ENCODE measurements around the gene C1orf87. TPM values are rescaled to one million over a fixed set of nuclear protein-coding genes. Genes with fewer than 3 reads are reported as not detected.

The C1orf87 gene
- total and polyA plus RNA-seq, 4 donors = not detected

GRCh38 chr1:60101516-60101915 lies 27.9 kb upstream of the C1orf87 start:
- no peak overlapping the region for H3K4me3 ChIP-seq (ENCODE audit: low read depth in 1 of 3, low read length in 3 of 3)
- no peak for DNase-seq (ENCODE audit: low spot score)
- H3K36me3 ChIP-seq (ENCODE audit: control insufficient read depth in 4 of 4, insufficient read depth in 3 of 4, low read depth in 1 of 4, low read length in 3 of 4) = no peaks in the 10 kb centered on the region
- no peak overlapping the region for H3K27ac ChIP-seq (ENCODE audit: low read depth in 1 of 2, low read length in 2 of 2)
- H3K9ac ChIP-seq (ENCODE audit: low read depth in 1 of 2, low read length in 2 of 2) = no peak overlapping the region
- TF ChIP-seq FOXA1 (IDR thresholded peaks at IDR 0.05) (no peak), GABPA (IDR thresholded peaks at IDR 0.05 in 1 of 2, conservative IDR thresholded peaks at IDR 0.05 in 1 of 2) (no peak), RXRA (IDR thresholded peaks at IDR 0.05) (no peak)
- H3K27me3 ChIP-seq (ENCODE audit: control insufficient read depth in 4 of 4, insufficient read depth in 4 of 4, low read length in 3 of 4) = peaks cover 0 to 5% (median 2%) of the 10 kb centered on the region in 4 donors
- H3K9me3 ChIP-seq (ENCODE audit: control insufficient read depth in 4 of 4, low read length in 3 of 4) = no peaks in the 10 kb centered on the region
- 76% methylated on average over 2 of the region's 2 CpGs for WGBS
- H3K4me1 ChIP-seq (ENCODE audit: control insufficient read depth in 4 of 4, insufficient read depth in 4 of 4, low read length in 3 of 4) = no peaks in the 10 kb centered on the region

DNA sequence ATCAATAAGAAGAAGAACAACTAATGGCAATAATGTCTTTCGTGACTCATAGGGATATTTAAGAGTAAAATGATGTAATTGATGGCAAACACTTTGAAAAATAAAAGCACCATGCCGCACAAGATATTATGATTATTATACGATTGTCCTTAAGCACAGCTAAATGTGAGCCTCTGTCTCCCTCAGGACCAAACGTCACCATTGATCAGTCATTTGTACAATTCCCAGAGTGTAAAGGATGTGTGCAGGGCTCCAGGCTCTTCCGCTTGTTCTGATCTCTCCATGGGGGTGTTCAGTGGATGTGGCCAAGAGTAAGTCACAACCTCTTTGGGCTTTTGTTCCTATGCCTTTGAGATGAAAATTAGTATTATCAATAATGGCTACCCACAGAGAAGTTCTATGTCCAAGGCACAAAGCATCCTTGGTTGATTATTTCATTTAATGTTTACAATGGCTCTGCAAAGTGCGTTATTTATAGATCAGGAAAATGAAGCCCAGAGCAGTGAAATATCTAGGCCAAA lies 17.7 kb upstream of the C1orf87 start:
- H3K36me3 ChIP-seq (ENCODE audit: control insufficient read depth in 4 of 4, insufficient read depth in 3 of 4, low read depth in 1 of 4, low read length in 3 of 4) = no peaks in the 10 kb centered on the region
- no peaks in the 10 kb centered on the region for H3K4me1 ChIP-seq (ENCODE audit: control insufficient read depth in 4 of 4, insufficient read depth in 4 of 4, low read length in 3 of 4)
- no peaks in the 10 kb centered on the region for H3K9me3 ChIP-seq (ENCODE audit: control insufficient read depth in 4 of 4, low read length in 3 of 4)
- TF ChIP-seq MAX (IDR thresholded peaks at IDR 0.05) = no peak
- no peak for TF ChIP-seq NR2F2 (IDR thresholded peaks at IDR 0.05)
- no peak for TF ChIP-seq GABPA (IDR thresholded peaks at IDR 0.05 in 1 of 2, conservative IDR thresholded peaks at IDR 0.05 in 1 of 2)
- TF ChIP-seq HNF4A (conservative IDR thresholded peaks at IDR 0.05) = no peak
- TF ChIP-seq SP1 (IDR thresholded peaks at IDR 0.05) = no peak
- no peak for TF ChIP-seq RAD21 (IDR thresholded peaks at IDR 0.05)
- H3K27ac ChIP-seq (ENCODE audit: low read depth in 1 of 2, low read length in 2 of 2) = no peak overlapping the region
- no peak for DNase-seq (ENCODE audit: low spot score)
- no peaks in the 10 kb centered on the region for H3K27me3 ChIP-seq (ENCODE audit: control insufficient read depth in 4 of 4, insufficient read depth in 4 of 4, low read length in 3 of 4)
- H3K4me3 ChIP-seq (ENCODE audit: low read depth in 1 of 3, low read length in 3 of 3) = no peak overlapping the region
- no peak overlapping the region for H3K9ac ChIP-seq (ENCODE audit: low read depth in 1 of 2, low read length in 2 of 2)
- 88% methylated on average over 6 of the region's 6 CpGs for WGBS

DNA sequence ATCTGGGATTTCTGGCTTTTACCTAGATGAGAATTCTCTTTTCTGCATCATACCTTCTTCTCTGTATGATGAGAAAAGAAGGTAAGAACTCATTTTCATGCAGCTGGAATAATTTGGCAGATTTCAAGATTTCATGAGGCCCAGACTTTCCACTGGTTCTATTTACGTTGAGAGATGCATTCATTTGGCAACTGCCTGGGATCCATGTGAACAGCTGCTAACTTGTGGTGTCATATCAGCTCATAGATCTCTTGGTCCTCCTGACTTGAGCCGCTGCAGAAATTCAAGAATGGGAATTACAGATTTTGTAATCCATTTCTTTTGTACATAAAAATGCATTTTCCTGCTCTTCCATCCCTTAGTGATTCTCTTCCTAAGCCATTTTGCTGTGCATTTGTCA lies 17.1 kb upstream of the C1orf87 start:
- Histone ChIP-seq H3K27ac (ENCODE audit: low read depth in 1 of 2, low read length in 2 of 2) (no peak overlapping the region), H3K9me3 (ENCODE audit: control insufficient read depth in 4 of 4, low read length in 3 of 4) (no peaks in the 10 kb centered on the region), H3K36me3 (ENCODE audit: control insufficient read depth in 4 of 4, insufficient read depth in 3 of 4, low read depth in 1 of 4, low read length in 3 of 4) (no peaks in the 10 kb centered on the region), H3K4me3 (ENCODE audit: low read depth in 1 of 3, low read length in 3 of 3) (no peak overlapping the region), H3K4me1 (ENCODE audit: control insufficient read depth in 4 of 4, insufficient read depth in 4 of 4, low read length in 3 of 4) (no peaks in the 10 kb centered on the region), H3K9ac (ENCODE audit: low read depth in 1 of 2, low read length in 2 of 2) (no peak overlapping the region), H3K27me3 (ENCODE audit: control insufficient read depth in 4 of 4, insufficient read depth in 4 of 4, low read length in 3 of 4) (no peaks in the 10 kb centered on the region)
- DNase-seq (ENCODE audit: low spot score) = no peak
- WGBS = 55% methylated on average over 2 of the region's 2 CpGs
- TF ChIP-seq SP1 (IDR thresholded peaks at IDR 0.05) (no peak), EGR1 (IDR thresholded peaks at IDR 0.05; ENCODE audit: low read depth in 2 of 2) (no peak), RAD21 (IDR thresholded peaks at IDR 0.05) (no peak), TAF1 (conservative IDR thresholded peaks at IDR 0.05) (no peak), HNF4A (conservative IDR thresholded peaks at IDR 0.05) (no peak), FOXA2 (IDR thresholded peaks at IDR 0.05) (no peak), FOXA1 (IDR thresholded peaks at IDR 0.05) (no peak), REST (IDR thresholded peaks at IDR 0.05) (no peak)
